WTC11 (cell line): ENCODE data around the gene SMIM3.

Source experiments
- CTCF ChIP-seq: fragments of 200-600 bp; IDR thresholded peaks from 2 replicates; pipeline ENCODE4 v1.8.0; 2022; ENCODE audit warnings: antibody characterized with exemption
- E2F1 ChIP-seq: sonication (generic); formaldehyde crosslinking; IDR thresholded peaks from 2 replicates; pipeline ENCODE4 v1.8.0; 2022; ENCODE audit warnings: mild to moderate bottlenecking, missing genetic modification reagents
- IRF2 ChIP-seq: sonication (generic); formaldehyde crosslinking; IDR thresholded peaks from 2 replicates; pipeline ENCODE4 v1.8.0; 2022; ENCODE audit warnings: low read depth, missing genetic modification reagents, borderline replicate concordance
- NR3C1 ChIP-seq: sonication (generic); formaldehyde crosslinking; conservative IDR thresholded peaks from 2 replicates; pipeline ENCODE4 v1.8.1; 2023; ENCODE audit warnings: low read depth, mild to moderate bottlenecking, missing genetic modification reagents
- SMAD3 ChIP-seq: sonication (generic); formaldehyde crosslinking; IDR thresholded peaks from 2 replicates; pipeline ENCODE4 v1.8.0; 2022; ENCODE audit warnings: missing genetic modification reagents, mild to moderate bottlenecking, borderline replicate concordance
- USF2 ChIP-seq: sonication (generic); formaldehyde crosslinking; IDR thresholded peaks from 2 replicates; pipeline ENCODE4 v1.8.1; 2023; ENCODE audit warnings: mild to moderate bottlenecking, missing genetic modification reagents, moderate library complexity
- ZNF317 ChIP-seq: sonication (generic); formaldehyde crosslinking; IDR thresholded peaks from 2 replicates; pipeline ENCODE4 v1.8.1; 2023; ENCODE audit warnings: low read depth, mild to moderate bottlenecking, moderate library complexity, missing genetic modification reagents, borderline replicate concordance
- ZNF423 ChIP-seq: fragments of 250-450 bp; sonication (Bioruptor Pico); IDR thresholded peaks from 2 replicates; pipeline ENCODE4 v2.1.2; 2022; ENCODE audit warnings: mild to moderate bottlenecking, moderate library complexity
- TF ChIP-seq, protein P1 (sequence below): sonication (generic); formaldehyde crosslinking; IDR thresholded peaks from 2 replicates; pipeline ENCODE4 v1.8.1; 2022; ENCODE audit warnings: low read depth, missing genetic modification reagents, borderline replicate concordance
- TF ChIP-seq, protein P2 (sequence below): sonication (generic); formaldehyde crosslinking; IDR thresholded peaks from 2 replicates; pipeline ENCODE4 v1.8.1; 2023; ENCODE audit warnings: mild to moderate bottlenecking, missing genetic modification reagents, borderline replicate concordance
- TF ChIP-seq, protein P3 (sequence below): sonication (generic); formaldehyde crosslinking; IDR thresholded peaks from 2 replicates; pipeline ENCODE4 v1.8.0; 2022; ENCODE audit warnings: mild to moderate bottlenecking, missing genetic modification reagents
- TF ChIP-seq, protein P4 (sequence below): sonication (generic); formaldehyde crosslinking; conservative IDR thresholded peaks from 2 replicates; pipeline ENCODE4 v1.8.1; 2023; ENCODE audit warnings: mild to moderate bottlenecking, low read depth, missing genetic modification reagents, moderate library complexity
- TF ChIP-seq, protein P5 (sequence below): sonication (generic); formaldehyde crosslinking; IDR thresholded peaks from 2 replicates; pipeline ENCODE4 v1.8.0; 2023; ENCODE audit warnings: missing genetic modification reagents
- TF ChIP-seq, protein P6 (sequence below): sonication (generic); formaldehyde crosslinking; IDR thresholded peaks from 2 replicates; pipeline ENCODE4 v1.8.0; 2023; ENCODE audit warnings: mild to moderate bottlenecking, missing genetic modification reagents

DNA sequence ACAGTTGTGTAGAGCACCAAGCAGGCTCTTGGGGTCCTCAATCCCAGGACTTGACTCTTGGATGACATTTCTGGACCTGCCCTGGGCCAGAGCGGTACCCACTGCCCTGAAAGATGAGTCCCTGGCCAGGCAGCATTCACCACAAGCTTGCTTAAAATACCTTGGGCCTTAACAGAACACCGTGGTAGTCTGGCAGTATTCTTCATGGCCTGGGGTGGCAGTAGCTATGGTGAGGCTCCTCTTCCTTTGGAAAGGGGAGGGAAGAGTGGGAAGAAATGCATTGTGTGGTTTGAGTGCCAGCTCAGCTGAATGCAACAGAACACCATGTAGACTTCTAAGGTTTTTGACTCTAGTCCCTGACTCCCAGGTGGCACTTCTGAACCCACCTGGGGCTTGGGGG, 38.4 kb downstream of the SMIM3 start:
- TF ChIP-seq CTCF (no peak), ZNF423 (CRISPR knock-in tag) (no peak), SMAD3 (CRISPR knock-in tag) (no peak), USF2 (CRISPR knock-in tag) (no peak), IRF2 (CRISPR knock-in tag) (no peak), E2F1 (CRISPR knock-in tag) (no peak), ZNF317 (no peak), NR3C1 (CRISPR knock-in tag) (no peak)
- TF ChIP-seq, protein P1, sequence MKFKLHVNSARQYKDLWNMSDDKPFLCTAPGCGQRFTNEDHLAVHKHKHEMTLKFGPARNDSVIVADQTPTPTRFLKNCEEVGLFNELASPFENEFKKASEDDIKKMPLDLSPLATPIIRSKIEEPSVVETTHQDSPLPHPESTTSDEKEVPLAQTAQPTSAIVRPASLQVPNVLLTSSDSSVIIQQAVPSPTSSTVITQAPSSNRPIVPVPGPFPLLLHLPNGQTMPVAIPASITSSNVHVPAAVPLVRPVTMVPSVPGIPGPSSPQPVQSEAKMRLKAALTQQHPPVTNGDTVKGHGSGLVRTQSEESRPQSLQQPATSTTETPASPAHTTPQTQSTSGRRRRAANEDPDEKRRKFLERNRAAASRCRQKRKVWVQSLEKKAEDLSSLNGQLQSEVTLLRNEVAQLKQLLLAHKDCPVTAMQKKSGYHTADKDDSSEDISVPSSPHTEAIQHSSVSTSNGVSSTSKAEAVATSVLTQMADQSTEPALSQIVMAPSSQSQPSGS: no peak
- TF ChIP-seq, protein P2, sequence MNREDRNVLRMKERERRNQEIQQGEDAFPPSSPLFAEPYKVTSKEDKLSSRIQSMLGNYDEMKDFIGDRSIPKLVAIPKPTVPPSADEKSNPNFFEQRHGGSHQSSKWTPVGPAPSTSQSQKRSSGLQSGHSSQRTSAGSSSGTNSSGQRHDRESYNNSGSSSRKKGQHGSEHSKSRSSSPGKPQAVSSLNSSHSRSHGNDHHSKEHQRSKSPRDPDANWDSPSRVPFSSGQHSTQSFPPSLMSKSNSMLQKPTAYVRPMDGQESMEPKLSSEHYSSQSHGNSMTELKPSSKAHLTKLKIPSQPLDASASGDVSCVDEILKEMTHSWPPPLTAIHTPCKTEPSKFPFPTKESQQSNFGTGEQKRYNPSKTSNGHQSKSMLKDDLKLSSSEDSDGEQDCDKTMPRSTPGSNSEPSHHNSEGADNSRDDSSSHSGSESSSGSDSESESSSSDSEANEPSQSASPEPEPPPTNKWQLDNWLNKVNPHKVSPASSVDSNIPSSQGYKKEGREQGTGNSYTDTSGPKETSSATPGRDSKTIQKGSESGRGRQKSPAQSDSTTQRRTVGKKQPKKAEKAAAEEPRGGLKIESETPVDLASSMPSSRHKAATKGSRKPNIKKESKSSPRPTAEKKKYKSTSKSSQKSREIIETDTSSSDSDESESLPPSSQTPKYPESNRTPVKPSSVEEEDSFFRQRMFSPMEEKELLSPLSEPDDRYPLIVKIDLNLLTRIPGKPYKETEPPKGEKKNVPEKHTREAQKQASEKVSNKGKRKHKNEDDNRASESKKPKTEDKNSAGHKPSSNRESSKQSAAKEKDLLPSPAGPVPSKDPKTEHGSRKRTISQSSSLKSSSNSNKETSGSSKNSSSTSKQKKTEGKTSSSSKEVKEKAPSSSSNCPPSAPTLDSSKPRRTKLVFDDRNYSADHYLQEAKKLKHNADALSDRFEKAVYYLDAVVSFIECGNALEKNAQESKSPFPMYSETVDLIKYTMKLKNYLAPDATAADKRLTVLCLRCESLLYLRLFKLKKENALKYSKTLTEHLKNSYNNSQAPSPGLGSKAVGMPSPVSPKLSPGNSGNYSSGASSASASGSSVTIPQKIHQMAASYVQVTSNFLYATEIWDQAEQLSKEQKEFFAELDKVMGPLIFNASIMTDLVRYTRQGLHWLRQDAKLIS (CRISPR knock-in tag): no peak
- TF ChIP-seq, protein P3, sequence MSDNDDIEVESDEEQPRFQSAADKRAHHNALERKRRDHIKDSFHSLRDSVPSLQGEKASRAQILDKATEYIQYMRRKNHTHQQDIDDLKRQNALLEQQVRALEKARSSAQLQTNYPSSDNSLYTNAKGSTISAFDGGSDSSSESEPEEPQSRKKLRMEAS (CRISPR knock-in tag): no peak
- TF ChIP-seq, protein P4, sequence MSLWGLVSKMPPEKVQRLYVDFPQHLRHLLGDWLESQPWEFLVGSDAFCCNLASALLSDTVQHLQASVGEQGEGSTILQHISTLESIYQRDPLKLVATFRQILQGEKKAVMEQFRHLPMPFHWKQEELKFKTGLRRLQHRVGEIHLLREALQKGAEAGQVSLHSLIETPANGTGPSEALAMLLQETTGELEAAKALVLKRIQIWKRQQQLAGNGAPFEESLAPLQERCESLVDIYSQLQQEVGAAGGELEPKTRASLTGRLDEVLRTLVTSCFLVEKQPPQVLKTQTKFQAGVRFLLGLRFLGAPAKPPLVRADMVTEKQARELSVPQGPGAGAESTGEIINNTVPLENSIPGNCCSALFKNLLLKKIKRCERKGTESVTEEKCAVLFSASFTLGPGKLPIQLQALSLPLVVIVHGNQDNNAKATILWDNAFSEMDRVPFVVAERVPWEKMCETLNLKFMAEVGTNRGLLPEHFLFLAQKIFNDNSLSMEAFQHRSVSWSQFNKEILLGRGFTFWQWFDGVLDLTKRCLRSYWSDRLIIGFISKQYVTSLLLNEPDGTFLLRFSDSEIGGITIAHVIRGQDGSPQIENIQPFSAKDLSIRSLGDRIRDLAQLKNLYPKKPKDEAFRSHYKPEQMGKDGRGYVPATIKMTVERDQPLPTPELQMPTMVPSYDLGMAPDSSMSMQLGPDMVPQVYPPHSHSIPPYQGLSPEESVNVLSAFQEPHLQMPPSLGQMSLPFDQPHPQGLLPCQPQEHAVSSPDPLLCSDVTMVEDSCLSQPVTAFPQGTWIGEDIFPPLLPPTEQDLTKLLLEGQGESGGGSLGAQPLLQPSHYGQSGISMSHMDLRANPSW (CRISPR knock-in tag): no peak
- TF ChIP-seq, protein P5, sequence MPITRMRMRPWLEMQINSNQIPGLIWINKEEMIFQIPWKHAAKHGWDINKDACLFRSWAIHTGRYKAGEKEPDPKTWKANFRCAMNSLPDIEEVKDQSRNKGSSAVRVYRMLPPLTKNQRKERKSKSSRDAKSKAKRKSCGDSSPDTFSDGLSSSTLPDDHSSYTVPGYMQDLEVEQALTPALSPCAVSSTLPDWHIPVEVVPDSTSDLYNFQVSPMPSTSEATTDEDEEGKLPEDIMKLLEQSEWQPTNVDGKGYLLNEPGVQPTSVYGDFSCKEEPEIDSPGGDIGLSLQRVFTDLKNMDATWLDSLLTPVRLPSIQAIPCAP: no peak
- TF ChIP-seq, protein P6, sequence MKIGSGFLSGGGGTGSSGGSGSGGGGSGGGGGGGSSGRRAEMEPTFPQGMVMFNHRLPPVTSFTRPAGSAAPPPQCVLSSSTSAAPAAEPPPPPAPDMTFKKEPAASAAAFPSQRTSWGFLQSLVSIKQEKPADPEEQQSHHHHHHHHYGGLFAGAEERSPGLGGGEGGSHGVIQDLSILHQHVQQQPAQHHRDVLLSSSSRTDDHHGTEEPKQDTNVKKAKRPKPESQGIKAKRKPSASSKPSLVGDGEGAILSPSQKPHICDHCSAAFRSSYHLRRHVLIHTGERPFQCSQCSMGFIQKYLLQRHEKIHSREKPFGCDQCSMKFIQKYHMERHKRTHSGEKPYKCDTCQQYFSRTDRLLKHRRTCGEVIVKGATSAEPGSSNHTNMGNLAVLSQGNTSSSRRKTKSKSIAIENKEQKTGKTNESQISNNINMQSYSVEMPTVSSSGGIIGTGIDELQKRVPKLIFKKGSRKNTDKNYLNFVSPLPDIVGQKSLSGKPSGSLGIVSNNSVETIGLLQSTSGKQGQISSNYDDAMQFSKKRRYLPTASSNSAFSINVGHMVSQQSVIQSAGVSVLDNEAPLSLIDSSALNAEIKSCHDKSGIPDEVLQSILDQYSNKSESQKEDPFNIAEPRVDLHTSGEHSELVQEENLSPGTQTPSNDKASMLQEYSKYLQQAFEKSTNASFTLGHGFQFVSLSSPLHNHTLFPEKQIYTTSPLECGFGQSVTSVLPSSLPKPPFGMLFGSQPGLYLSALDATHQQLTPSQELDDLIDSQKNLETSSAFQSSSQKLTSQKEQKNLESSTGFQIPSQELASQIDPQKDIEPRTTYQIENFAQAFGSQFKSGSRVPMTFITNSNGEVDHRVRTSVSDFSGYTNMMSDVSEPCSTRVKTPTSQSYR (CRISPR knock-in tag): no peak
